ENCODE data around the gene UTY.
"Not testable (repeated sequence)": the region's sequence is repeated elsewhere in the genome, so short reads cannot be mapped to it uniquely, and the experiment has no call there.

Gene UTY

GRCh38 chrY:13291199-13291598 lies 188.6 kb downstream of the UTY start:
- no peak for TF ChIP-seq CTCF (conservative IDR thresholded peaks at IDR 0.05; ENCODE audit: control insufficient read depth, insufficient read depth, low read depth, low read length)
- DNase-seq (ENCODE audit: low read depth), result no peak
- H3K4me3 ChIP-seq (ENCODE audit: control insufficient read depth, low read depth, low read length), result no peak overlapping the region

GRCh38 chrY:13282151-13283054 lies 197.4 kb downstream of the UTY start:
- not testable (repeated sequence) for DNase-seq (ENCODE audit: low read depth); H3K4me3 ChIP-seq (ENCODE audit: control insufficient read depth, low read depth, low read length)

GRCh38 chrY:13279561-13279960 lies 200.3 kb downstream of the UTY start:
- DNase-seq (ENCODE audit: low read depth), result no peak
- H3K4me3 ChIP-seq (ENCODE audit: control insufficient read depth, low read depth, low read length), result no peak overlapping the region
- TF ChIP-seq CTCF (conservative IDR thresholded peaks at IDR 0.05; ENCODE audit: control insufficient read depth, insufficient read depth, low read depth, low read length), result no peak

GRCh38 chrY:13271706-13272105 lies 208.1 kb downstream of the UTY start:
- DNase-seq (ENCODE audit: low read depth), result no peak
- no peak for TF ChIP-seq CTCF (conservative IDR thresholded peaks at IDR 0.05; ENCODE audit: control insufficient read depth, insufficient read depth, low read depth, low read length)
- H3K4me3 ChIP-seq (ENCODE audit: control insufficient read depth, low read depth, low read length), result no peak overlapping the region

- not testable (repeated sequence) for DNase-seq (ENCODE audit: low read depth); H3K4me3 ChIP-seq (ENCODE audit: control insufficient read depth, low read depth, low read length)
These were observed 225.8 kb downstream of the UTY start for GRCh38 chrY:13253941-13254440.

GRCh38 chrY:13250421-13250820 lies 229.4 kb downstream of the UTY start:
- no peak overlapping the region for H3K4me3 ChIP-seq (ENCODE audit: control insufficient read depth, low read depth, low read length)
- TF ChIP-seq CTCF (conservative IDR thresholded peaks at IDR 0.05; ENCODE audit: control insufficient read depth, insufficient read depth, low read depth, low read length), result no peak
- DNase-seq (ENCODE audit: low read depth), result no peak

GRCh38 chrY:13243716-13244115 lies 236.1 kb downstream of the UTY start:
- no peak for TF ChIP-seq CTCF (conservative IDR thresholded peaks at IDR 0.05; ENCODE audit: control insufficient read depth, insufficient read depth, low read depth, low read length)
- no peak overlapping the region for H3K4me3 ChIP-seq (ENCODE audit: control insufficient read depth, low read depth, low read length)
- no peak for DNase-seq (ENCODE audit: low read depth)
